ENCODE data around the gene ADGRL3. TPM values are rescaled to one million over a fixed set of nuclear protein-coding genes. Genes with fewer than 3 reads are reported as not detected.
"Not testable (repeated sequence)": the region's sequence is repeated elsewhere in the genome, so short reads cannot be mapped to it uniquely, and the experiment has no call there.

Gene ADGRL3
- polyA plus RNA-seq, 3 donors from 2014 or later, result not detected

DNA sequence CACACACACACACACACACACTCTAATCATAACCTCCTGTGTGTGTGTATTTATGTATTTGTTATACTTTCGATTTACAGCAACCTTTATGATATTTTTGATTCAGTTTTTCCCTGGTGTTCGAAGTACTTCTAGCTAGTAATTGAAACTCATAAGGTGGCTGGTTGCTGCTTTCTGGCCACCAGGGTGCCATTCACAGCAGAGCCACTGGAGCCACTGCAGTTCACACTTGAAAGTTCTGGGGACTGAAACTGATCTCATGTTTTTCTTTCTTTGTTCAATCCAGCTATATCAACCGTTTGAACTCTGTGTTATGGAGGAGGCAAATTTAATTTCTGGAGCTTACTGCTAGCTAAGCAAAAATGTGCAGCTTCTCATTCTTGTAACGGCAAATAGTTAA lies 419.4 kb downstream of the ADGRL3 start:
- Mint-ChIP-seq H3K36me3 (no peaks in the 10 kb centered on the region), H3K9me3 (peaks cover 8 to 41% (median 19%) of the 10 kb centered on the region in 6 donors), H3K4me3 (no peak overlapping the region), H3K27me3 (ENCODE audit: low read depth in 3 of 3) (no peaks in the 10 kb centered on the region), H3K27ac (no peak overlapping the region), H3K4me1 (no peaks in the 10 kb centered on the region)
- no peak for DNase-seq

DNA sequence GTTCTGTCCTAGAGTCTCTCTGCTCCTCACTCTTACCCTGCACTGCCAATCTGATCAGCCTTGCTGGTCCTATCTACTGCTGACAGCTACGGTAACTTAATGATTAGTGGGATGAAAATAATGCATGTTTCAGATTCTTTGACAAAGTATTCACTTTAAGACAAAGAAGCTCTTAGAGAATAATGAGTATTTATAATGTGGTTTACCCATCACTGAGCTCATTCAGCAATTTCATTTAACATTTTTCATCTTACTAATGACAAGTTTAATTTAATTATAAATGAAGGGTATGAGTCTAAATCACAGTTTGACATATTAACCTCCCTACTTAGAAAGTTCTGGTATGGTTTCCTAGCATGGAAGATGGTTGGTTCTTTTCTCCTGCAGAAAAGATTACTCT lies 428.2 kb downstream of the ADGRL3 start:
- Mint-ChIP-seq H3K9me3 (peaks cover 18 to 37% (median 20%) of the 10 kb centered on the region in 6 donors), H3K4me1 (no peaks in the 10 kb centered on the region), H3K27me3 (ENCODE audit: low read depth in 3 of 3) (peaks cover 0 to 2% (median 0%) of the 10 kb centered on the region in 3 donors), H3K27ac (no peak overlapping the region), H3K36me3 (no peaks in the 10 kb centered on the region), H3K4me3 (no peak overlapping the region)
- DNase-seq, result no peak

DNA sequence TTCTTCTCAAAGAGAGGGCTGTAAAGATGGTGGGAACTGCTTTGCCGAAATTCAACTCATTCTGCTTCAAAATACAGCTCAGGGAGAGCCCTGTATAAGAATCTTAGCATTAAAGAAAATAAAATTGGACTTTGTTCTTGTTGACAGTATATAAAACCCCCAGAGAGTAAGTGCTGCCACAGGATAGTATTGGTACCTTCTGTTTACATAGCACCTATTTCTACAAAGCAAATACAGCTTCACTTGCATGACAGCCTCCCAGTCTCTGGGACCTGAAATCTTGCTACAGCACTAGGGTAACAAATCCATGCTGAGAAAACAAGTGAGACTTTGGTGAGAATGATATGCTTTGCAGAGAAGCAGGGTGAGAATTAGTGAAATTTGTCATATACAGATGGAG lies 428.6 kb downstream of the ADGRL3 start:
- H3K4me1 Mint-ChIP-seq, result no peaks in the 10 kb centered on the region
- H3K9me3 Mint-ChIP-seq, result peaks cover 14 to 34% (median 16%) of the 10 kb centered on the region in 6 donors
- H3K4me3 Mint-ChIP-seq, result no peak overlapping the region
- H3K27ac Mint-ChIP-seq, result no peak overlapping the region
- DNase-seq, result no peak
- peaks cover 0 to 2% (median 0%) of the 10 kb centered on the region in 3 donors for H3K27me3 Mint-ChIP-seq (ENCODE audit: low read depth in 3 of 3)
- H3K36me3 Mint-ChIP-seq, result no peaks in the 10 kb centered on the region

DNA sequence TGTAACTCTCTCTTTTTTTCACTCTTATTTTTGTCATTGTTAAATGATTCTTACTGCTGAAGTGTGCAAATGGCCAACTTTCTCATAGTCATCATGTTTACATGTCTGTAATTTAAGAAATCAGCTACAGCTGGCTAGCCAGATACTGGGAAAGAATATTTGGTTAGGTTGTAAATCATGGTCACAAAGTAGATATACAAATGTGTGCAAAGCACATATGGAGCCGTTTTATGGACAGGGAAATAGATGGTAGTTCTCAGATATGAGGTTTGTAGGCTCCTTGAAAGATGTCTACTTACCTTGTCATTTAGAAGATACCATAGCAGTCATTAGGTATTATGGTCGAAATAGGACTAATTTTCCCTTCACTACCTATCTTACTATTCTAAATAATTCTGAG lies 430.4 kb downstream of the ADGRL3 start:
- no peaks in the 10 kb centered on the region for H3K4me1 Mint-ChIP-seq
- peaks cover 0 to 2% (median 0%) of the 10 kb centered on the region in 3 donors for H3K27me3 Mint-ChIP-seq (ENCODE audit: low read depth in 3 of 3)
- H3K27ac Mint-ChIP-seq, result no peak overlapping the region
- no peak for DNase-seq
- H3K4me3 Mint-ChIP-seq, result no peak overlapping the region
- no peaks in the 10 kb centered on the region for H3K36me3 Mint-ChIP-seq
- H3K9me3 Mint-ChIP-seq, result peaks cover 18 to 38% (median 26%) of the 10 kb centered on the region in 6 donors

DNA sequence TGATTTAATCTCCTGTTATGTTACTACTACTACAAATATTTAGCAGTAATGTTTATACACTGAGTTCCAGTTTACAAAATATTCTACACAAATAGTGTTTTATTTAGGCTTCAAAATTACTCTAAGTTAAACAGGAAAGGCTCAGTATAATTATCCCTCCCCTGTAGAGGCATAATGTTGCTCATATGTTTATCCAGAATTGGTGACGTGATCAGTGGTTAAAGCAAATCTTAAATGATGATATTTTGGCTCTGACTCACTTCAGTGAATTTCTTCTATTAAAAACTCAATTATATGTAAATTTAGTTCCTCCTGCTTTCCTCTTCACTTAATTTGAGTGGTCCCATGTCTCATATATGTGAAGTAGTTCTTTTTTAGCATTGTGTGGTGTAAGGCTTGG lies 438.5 kb downstream of the ADGRL3 start:
- H3K27me3 Mint-ChIP-seq (ENCODE audit: low read depth in 3 of 3), result no peaks in the 10 kb centered on the region
- peaks cover 3 to 44% (median 13%) of the 10 kb centered on the region in 6 donors for H3K9me3 Mint-ChIP-seq
- no peak overlapping the region for H3K4me3 Mint-ChIP-seq
- no peak for DNase-seq
- no peaks in the 10 kb centered on the region for H3K36me3 Mint-ChIP-seq
- no peak overlapping the region for H3K27ac Mint-ChIP-seq
- H3K4me1 Mint-ChIP-seq, result no peaks in the 10 kb centered on the region

DNA sequence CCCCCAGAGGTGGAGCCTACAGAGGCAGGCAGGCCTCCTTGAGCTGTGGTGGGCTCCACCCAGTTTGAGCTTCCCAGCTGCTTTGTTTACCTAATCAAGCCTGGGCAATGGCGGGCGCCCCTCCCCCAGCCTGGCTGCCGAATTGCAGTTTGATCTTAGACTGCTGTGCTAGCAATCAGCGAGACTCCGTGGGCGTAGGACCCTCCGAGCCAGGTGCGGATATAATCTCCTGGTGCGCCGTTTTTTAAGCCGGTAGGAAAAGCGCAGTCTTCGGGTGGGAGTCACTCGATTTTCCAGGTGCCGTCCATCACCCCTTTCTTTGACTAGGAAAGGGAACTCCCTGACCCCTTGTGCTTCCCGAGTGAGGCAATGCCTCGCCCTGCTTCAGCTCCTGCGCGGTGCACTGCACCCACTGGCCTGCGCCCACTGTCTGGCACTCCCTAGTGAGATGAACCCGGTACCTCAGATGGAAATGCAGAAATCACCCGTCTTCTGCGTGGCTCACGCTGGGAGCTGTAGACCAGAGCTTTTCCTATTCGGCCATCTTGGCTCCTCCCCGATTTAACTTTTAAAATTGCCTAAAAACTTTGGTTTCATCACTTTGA lies 446.7 kb downstream of the ADGRL3 start:
- H3K27me3 Mint-ChIP-seq (ENCODE audit: low read depth in 3 of 3); DNase-seq; H3K4me3 Mint-ChIP-seq; H3K4me1 Mint-ChIP-seq; H3K27ac Mint-ChIP-seq; H3K36me3 Mint-ChIP-seq: not testable (repeated sequence)
- H3K9me3 Mint-ChIP-seq, result peaks cover 2 to 21% (median 10%) of the 10 kb centered on the region in 6 donors

DNA sequence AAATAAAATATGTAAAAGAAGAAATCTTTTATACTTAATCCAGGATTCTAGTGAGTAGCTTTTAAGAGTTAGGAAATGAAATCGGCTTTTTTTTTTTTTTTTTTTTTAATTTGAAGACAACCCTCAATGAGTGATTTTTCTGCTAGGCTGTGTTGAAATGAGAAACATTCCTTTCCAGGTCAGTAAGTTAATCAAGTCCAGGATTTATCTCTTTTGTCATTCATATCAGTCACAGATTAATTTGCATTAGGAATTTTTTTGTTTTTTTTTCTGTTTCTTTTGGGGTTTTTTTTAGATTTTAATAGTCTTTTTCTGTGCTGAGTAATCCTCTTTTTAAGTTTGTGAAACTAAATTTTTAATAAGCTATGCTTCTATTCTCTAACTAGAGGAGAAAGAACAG lies 448.1 kb downstream of the ADGRL3 start:
- H3K4me3 Mint-ChIP-seq, result no peak overlapping the region
- peaks cover 3 to 21% (median 11%) of the 10 kb centered on the region in 6 donors for H3K9me3 Mint-ChIP-seq
- no peak overlapping the region for H3K27ac Mint-ChIP-seq
- no peaks in the 10 kb centered on the region for H3K4me1 Mint-ChIP-seq
- no peak for DNase-seq
- H3K36me3 Mint-ChIP-seq, result no peaks in the 10 kb centered on the region
- no peaks in the 10 kb centered on the region for H3K27me3 Mint-ChIP-seq (ENCODE audit: low read depth in 3 of 3)

DNA sequence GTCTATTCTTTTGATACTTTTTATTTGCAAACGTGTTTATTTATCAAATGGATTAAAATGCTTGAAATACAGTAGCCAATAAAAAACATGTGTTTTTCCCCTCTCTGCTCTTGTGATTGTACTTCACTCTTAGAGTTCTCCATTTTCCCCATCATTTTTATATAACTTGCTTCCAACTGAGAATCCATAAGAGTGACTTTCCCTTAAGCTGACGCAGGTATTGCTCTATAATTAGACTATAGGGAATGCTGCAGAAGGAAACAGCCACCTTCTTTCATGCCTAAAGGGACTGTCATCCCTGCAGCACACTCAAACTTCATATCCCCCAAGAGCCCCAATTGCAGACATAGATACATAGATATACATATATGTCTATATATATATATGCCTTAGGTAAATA lies 456.9 kb downstream of the ADGRL3 start:
- Mint-ChIP-seq H3K27ac (no peak overlapping the region), H3K9me3 (peaks cover 5 to 32% (median 14%) of the 10 kb centered on the region in 6 donors), H3K27me3 (ENCODE audit: low read depth in 3 of 3) (peaks cover 0 to 2% (median 0%) of the 10 kb centered on the region in 3 donors), H3K4me1 (no peaks in the 10 kb centered on the region), H3K4me3 (no peak overlapping the region), H3K36me3 (no peaks in the 10 kb centered on the region)
- DNase-seq, result no peak

DNA sequence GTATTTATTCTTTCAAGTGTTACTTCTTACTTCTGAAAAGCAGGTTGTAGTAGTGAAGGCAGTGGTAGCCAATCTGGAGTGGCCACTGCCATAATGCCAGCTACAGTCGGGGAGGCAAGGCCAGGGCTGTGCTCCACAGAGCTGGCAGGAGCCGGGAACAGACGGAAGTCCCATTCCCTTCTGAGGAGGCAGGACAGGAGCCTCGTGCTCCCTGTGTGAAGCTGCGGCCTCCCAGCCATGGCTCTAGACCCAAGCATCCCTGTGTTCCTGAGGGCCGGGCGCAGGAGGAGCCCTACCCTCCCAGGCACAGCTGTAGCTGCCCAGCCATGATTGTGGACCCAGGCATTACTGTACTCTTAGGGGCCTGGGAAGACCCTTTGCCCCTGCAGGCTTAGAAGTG lies 461.8 kb downstream of the ADGRL3 start:
- Mint-ChIP-seq H3K27ac (no peak overlapping the region), H3K36me3 (no peaks in the 10 kb centered on the region), H3K27me3 (ENCODE audit: low read depth in 3 of 3) (peaks cover 0 to 2% (median 0%) of the 10 kb centered on the region in 3 donors), H3K4me3 (no peak overlapping the region), H3K9me3 (peaks cover 2 to 28% (median 18%) of the 10 kb centered on the region in 6 donors), H3K4me1 (no peaks in the 10 kb centered on the region)
- no peak for DNase-seq

DNA sequence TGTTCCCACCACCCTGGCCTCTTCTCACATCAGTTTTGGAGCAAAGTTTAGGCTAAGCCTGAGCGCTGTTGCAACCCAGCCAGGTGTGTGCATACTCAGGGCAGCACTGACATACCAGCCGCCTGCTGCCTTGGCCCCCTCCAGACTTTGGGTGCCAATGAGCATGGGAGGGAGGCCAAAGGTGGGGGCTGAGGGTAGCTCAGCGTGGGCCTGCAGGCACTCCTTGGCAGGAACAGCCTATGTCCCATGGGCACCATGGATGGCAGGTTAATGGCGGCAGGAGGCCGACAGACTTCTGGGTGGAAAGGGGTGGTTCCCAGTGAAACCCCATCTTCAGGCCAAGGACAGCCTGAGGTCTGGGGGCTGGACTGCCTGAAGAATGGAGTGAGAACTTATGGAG lies 462.2 kb downstream of the ADGRL3 start:
- Mint-ChIP-seq H3K4me3 (no peak overlapping the region), H3K4me1 (no peaks in the 10 kb centered on the region), H3K9me3 (peaks cover 0 to 25% (median 17%) of the 10 kb centered on the region in 6 donors), H3K36me3 (no peaks in the 10 kb centered on the region), H3K27me3 (ENCODE audit: low read depth in 3 of 3) (peaks cover 0 to 2% (median 0%) of the 10 kb centered on the region in 3 donors), H3K27ac (no peak overlapping the region)
- DNase-seq, result no peak

DNA sequence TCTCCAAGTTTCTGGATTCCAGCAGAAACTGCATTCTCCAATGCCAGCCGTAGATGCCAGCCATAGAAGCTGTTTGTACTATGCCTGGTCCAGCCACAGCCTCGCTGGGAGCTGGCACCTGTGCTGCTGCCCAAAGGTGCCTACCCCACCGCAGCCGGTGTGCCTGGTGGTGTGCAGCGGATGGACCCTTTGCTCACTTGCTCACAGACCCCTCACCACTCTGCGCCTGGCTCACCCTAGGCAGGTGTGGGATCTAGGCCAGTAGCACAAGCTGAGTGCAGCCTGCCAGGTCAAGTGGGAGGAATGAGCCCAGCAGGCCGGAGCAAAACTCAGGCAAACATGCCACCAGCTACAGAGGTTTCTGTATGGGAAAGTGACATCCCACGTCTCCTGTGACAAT lies 463.2 kb downstream of the ADGRL3 start:
- Mint-ChIP-seq H3K4me1 (no peaks in the 10 kb centered on the region), H3K36me3 (no peaks in the 10 kb centered on the region), H3K27me3 (ENCODE audit: low read depth in 3 of 3) (peaks cover 0 to 2% (median 0%) of the 10 kb centered on the region in 3 donors), H3K9me3 (peaks cover 0 to 27% (median 17%) of the 10 kb centered on the region in 6 donors), H3K27ac (no peak overlapping the region), H3K4me3 (no peak overlapping the region)
- no peak for DNase-seq

DNA sequence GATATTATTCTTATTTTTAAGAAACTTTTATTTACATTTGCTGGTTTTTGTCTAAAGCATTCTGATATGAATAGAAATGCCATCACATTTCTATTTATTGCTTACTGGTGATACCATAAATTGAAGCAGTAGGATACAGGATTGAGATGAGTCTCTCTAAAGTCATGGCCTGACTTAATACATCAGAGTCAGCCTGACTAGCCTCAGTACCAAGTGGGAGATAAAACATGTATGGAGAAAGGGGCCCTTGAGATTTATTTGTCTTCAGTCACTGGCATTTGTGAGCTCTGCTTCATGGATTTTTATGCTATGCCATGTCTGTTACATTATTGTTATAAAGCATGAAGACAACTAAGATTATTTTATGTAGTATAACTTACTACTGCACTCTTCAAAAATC lies 465.5 kb downstream of the ADGRL3 start:
- no peak overlapping the region for H3K27ac Mint-ChIP-seq
- no peak overlapping the region for H3K4me3 Mint-ChIP-seq
- no peak for DNase-seq
- H3K27me3 Mint-ChIP-seq (ENCODE audit: low read depth in 3 of 3), result no peaks in the 10 kb centered on the region
- no peaks in the 10 kb centered on the region for H3K4me1 Mint-ChIP-seq
- no peaks in the 10 kb centered on the region for H3K36me3 Mint-ChIP-seq
- H3K9me3 Mint-ChIP-seq, result peaks cover 0 to 31% (median 9%) of the 10 kb centered on the region in 6 donors

DNA sequence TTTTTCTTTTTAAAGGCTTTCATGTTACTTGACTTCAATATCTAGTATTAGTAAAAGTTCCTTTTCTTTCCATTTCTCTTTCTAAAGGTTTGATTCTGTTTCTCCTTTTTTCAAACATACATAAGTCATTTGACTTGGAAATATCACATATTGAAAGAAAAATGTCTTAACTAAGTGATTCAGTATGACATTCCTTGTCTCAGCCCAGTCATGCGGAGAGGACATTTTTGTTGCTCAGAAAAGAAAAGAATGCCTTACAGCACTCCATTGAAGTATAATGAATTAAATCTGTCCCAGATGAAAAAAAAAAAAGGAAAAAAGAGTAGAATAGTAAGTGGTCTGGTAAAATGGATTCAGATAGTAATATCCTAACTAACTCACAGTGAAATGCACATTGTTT lies 466.1 kb downstream of the ADGRL3 start:
- H3K27me3 Mint-ChIP-seq (ENCODE audit: low read depth in 3 of 3), result no peaks in the 10 kb centered on the region
- H3K4me1 Mint-ChIP-seq, result no peaks in the 10 kb centered on the region
- H3K4me3 Mint-ChIP-seq, result no peak overlapping the region
- H3K27ac Mint-ChIP-seq, result no peak overlapping the region
- peaks cover 0 to 35% (median 9%) of the 10 kb centered on the region in 6 donors for H3K9me3 Mint-ChIP-seq
- DNase-seq, result no peak
- no peaks in the 10 kb centered on the region for H3K36me3 Mint-ChIP-seq

DNA sequence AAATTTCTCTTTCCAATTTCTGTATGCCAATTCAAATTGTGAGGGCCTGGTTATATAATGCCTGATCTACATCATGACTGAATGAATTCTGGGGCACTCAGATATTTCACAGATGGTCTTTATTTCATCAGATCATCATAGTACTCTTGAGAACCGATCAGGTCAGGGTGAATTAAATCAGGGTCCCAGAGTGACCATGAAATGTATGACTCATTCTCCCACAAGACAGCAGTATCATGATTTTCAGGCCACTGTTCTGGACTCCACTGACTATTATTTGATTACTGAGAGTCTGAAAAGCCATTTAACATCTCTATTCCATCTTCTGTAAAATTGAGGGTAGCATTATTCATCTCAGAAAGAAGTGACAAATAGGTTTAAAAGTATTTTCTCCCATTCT lies 471.5 kb downstream of the ADGRL3 start:
- no peak for DNase-seq
- H3K4me1 Mint-ChIP-seq, result no peaks in the 10 kb centered on the region
- H3K9me3 Mint-ChIP-seq, result peaks cover 2 to 33% (median 9%) of the 10 kb centered on the region in 6 donors
- no peak overlapping the region for H3K4me3 Mint-ChIP-seq
- H3K36me3 Mint-ChIP-seq, result no peaks in the 10 kb centered on the region
- no peaks in the 10 kb centered on the region for H3K27me3 Mint-ChIP-seq (ENCODE audit: low read depth in 3 of 3)
- H3K27ac Mint-ChIP-seq, result no peak overlapping the region

DNA sequence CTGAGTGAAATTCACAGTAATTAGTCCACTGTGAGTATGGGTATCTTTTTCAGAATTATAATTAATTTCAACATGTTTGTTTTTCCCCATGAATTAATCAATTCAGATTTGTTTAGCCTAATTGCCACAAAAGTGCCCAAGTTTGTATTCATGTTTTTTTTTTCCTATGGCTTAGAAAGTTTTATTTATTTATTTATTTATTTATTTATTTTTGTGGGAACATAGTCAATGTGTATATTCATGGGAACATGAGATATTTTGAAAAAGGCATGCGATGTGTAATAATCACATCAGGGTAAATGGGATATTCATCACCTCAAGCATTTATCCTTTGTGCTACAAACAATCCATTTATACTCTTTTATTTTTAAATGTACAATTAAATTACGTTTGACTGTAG lies 475.3 kb downstream of the ADGRL3 start:
- Mint-ChIP-seq H3K9me3 (peaks cover 2 to 31% (median 8%) of the 10 kb centered on the region in 6 donors), H3K27me3 (ENCODE audit: low read depth in 3 of 3) (no peaks in the 10 kb centered on the region), H3K4me1 (no peaks in the 10 kb centered on the region), H3K27ac (no peak overlapping the region), H3K36me3 (no peaks in the 10 kb centered on the region), H3K4me3 (no peak overlapping the region)
- no peak for DNase-seq

All from immature natural killer cell (primary cell).